Activated naive CD4-positive, alpha-beta T cell treated with anti-CD3 and anti-CD28 coated beads, Interleukin-2, amount 10 ng/mL, durations not matched to agents 7 days and 5 days (primary cell): Measurements from ENCODE around the gene SPRTN.
"Not testable (repeated sequence)": the region's sequence is repeated elsewhere in the genome, so short reads cannot be mapped to it uniquely, and the experiment has no call there.

ENCODE experiments used
- CTCF ChIA-PET: fragments of 350-600 bp; sonication (Branson Sonifier 250); formaldehyde crosslinking; loops from one replicate; lab custom pipeline; 2021; ENCODE audit warnings: antibody characterized with exemption; lab: Charles Lee
- DNase-seq: peaks from one replicate; pipeline ENCODE4 v3.0.0-alpha.2; 2020
- H3K27ac Mint-ChIP-seq: one replicate; pipeline ENCODE4 v1.8.0; 2021; ENCODE audit warnings: mild to moderate bottlenecking, moderate library complexity, mixed read lengths
- H3K27me3 Mint-ChIP-seq: one replicate; pipeline ENCODE4 v1.8.0; 2021; ENCODE audit warnings: mild to moderate bottlenecking, mixed read lengths
- H3K36me3 Mint-ChIP-seq: one replicate; pipeline ENCODE4 v1.8.0; 2021; ENCODE audit warnings: mixed read lengths
- H3K4me1 Mint-ChIP-seq: one replicate; pipeline ENCODE4 v1.8.0; 2021; ENCODE audit warnings: mixed read lengths
- H3K4me3 Mint-ChIP-seq: one replicate; pipeline ENCODE4 v1.8.0; 2021; ENCODE audit warnings: mild to moderate bottlenecking, moderate library complexity, mixed read lengths
- H3K9me3 Mint-ChIP-seq: one replicate; pipeline ENCODE4 v1.8.0; 2021; ENCODE audit warnings: mixed read lengths

SPRTN gene

DNA sequence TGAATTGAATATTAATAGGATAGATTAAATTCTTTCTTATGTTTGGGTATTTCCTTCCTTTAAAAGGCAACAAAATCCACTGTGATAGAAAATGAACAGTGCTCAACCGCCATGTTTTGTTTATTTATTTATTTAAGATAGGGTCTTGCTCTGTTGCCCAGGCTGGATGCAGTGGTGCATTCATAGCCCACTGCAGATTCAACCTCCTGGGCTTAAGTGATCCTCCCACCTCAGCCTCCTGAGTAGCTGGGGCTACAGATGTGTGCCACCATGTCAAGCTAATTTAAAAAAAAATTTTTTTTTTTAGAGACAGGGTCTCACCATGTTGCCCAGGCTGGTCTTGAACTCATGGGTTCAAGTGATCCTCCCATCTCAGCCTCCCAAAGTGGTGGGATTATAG, 10.8 kb downstream of the SPRTN start:
- H3K36me3 Mint-ChIP-seq: peaks cover 33% of the 10 kb centered on the region
- DNase-seq, H3K9me3 Mint-ChIP-seq, H3K4me1 Mint-ChIP-seq, H3K27me3 Mint-ChIP-seq, H3K4me3 Mint-ChIP-seq, H3K27ac Mint-ChIP-seq: not testable (repeated sequence)
- CTCF ChIA-PET: interaction anchor here (0.6 to 1.1 kb wide), 4 partner anchors 9 to 255 kb away, joined by 3 to 5 read pairs (median 4); no protein-coding TSS in a partner anchor

GRCh38 chr1:231351816-231352215, 13.7 kb downstream of the SPRTN start:
- CTCF ChIA-PET: interaction anchor here (0.6 kb wide), 1 partner anchor 1715 kb away, joined by 5 read pairs; no protein-coding TSS in a partner anchor
- H3K27me3 Mint-ChIP-seq: no peaks in the 10 kb centered on the region

GRCh38 chr1:231353086-231353485, 15.0 kb downstream of the SPRTN start:
- Mint-ChIP-seq H3K27ac (no peak overlapping the region), H3K9me3 (no peaks in the 10 kb centered on the region), H3K4me1 (peaks cover 6% of the 10 kb centered on the region), H3K4me3 (no peak overlapping the region), H3K36me3 (peaks cover 31% of the 10 kb centered on the region), H3K27me3 (no peaks in the 10 kb centered on the region)
- CTCF ChIA-PET: no interaction called here
- DNase-seq: no peak

More at GRCh38 chr1:231351816-231352215, 13.7 kb downstream of the SPRTN start:
- no peak overlapping the region for H3K4me3 Mint-ChIP-seq
- H3K36me3 Mint-ChIP-seq: peaks cover 36% of the 10 kb centered on the region
- no peak for DNase-seq
- no peaks in the 10 kb centered on the region for H3K9me3 Mint-ChIP-seq
- no peak overlapping the region for H3K27ac Mint-ChIP-seq
- no peaks in the 10 kb centered on the region for H3K4me1 Mint-ChIP-seq

DNA sequence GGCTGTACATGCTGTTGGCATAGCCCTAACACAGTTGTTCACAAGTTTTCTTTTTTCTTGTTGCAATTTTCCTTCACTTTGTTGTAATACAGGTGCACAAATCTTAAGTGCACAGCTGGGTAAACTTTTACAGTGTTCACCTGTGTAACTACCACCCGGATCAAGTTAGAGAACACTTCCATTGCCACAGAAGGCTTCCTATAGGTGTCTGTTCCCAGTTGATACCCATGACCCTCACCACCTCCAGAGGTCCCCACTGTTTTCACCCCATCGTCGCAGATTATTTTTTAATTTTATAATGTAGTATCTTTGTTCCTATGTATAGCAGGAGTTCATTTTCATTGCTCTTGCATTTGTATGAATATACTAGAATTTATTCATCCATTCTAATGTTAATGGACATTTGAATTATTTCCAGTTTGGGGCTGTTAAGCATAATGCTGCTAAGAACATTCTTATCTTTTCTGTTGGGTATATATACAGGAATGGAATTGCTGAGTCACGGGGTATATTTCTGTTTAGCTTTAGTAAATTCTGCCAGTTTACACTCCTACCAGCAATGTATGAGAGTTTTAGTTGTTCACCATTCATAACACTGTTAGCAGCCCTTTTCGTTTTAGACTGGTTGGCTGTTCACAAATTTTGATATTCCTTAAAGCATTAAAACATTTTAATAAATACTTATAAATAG, 16.4 kb downstream of the SPRTN start:
- Mint-ChIP-seq H3K27me3 (no peaks in the 10 kb centered on the region), H3K27ac (no peak overlapping the region), H3K36me3 (peaks cover 33% of the 10 kb centered on the region), H3K9me3 (no peaks in the 10 kb centered on the region), H3K4me1 (peaks cover 7% of the 10 kb centered on the region), H3K4me3 (no peak overlapping the region)
- no peak for DNase-seq
- CTCF ChIA-PET: interaction anchor here (1.1 to 1.4 kb wide), 2 partner anchors 236 to 248 kb away, joined by 3 to 5 read pairs; no protein-coding TSS in a partner anchor

DNA sequence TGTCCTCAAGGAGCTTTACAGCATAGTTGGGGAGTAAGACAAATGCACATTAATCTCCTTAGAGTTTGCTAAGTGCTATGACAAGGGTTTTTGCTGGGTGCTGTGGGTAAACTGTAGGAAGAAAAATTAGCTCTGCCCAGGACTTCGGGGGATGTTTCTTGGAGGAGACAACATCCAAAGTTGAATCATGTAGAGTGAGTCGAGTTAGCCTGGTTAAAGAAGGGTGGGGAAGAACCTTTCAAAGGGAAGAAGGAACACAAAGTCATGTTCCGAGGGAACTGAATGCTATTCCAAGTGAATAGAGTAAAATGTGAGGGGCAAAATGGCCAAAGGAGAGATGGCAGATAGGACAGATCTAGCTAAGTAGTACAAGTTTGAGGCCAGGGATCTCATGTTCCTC, 17.1 kb downstream of the SPRTN start:
- Mint-ChIP-seq H3K36me3 (peaks cover 32% of the 10 kb centered on the region), H3K4me1 (peaks cover 7% of the 10 kb centered on the region), H3K27ac (no peak overlapping the region), H3K9me3 (no peaks in the 10 kb centered on the region), H3K27me3 (no peaks in the 10 kb centered on the region), H3K4me3 (no peak overlapping the region)
- CTCF ChIA-PET: interaction anchor here (1.1 to 1.4 kb wide), 2 partner anchors 235 to 247 kb away, joined by 3 to 5 read pairs; no protein-coding TSS in a partner anchor
- DNase-seq: no peak

DNA sequence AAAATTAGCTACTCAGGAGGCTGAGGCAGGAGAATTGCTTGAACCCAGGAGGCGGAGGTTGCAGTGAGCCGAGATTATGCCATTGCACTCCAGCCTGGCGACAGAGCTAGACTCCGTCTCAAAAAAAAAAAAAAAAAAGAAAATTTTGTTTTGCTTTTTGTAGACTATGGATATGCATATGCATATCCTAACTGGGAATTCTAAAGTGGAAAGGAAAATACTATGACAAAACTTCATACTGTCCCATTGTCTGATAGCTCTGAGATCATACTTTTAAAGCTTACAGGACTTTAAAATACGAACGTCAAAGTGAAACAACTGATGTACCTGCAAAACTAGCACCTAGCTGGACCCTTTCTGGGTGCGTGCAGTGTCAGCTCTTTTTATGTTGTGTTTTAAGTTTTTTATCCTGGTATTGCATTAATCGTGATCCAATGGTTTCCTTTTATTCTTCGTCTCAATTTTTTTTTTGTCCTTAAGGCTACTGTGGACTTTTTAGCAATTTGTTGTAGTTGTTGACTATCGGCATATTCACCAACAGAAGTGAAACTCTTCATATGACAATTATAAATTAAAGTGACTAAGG, 19.2 kb downstream of the SPRTN start:
- no peak overlapping the region for H3K27ac Mint-ChIP-seq
- H3K4me3 Mint-ChIP-seq: no peak overlapping the region
- H3K4me1 Mint-ChIP-seq: peaks cover 7% of the 10 kb centered on the region
- H3K27me3 Mint-ChIP-seq: no peaks in the 10 kb centered on the region
- no peak for DNase-seq
- CTCF ChIA-PET: interaction anchor here (0.6 to 2.5 kb wide), 21 partner anchors 8 to 1719 kb away, joined by 3 to 9 read pairs (median 4); partner anchors contain the start of genes EXOC8 and SPRTN
- H3K36me3 Mint-ChIP-seq: peaks cover 37% of the 10 kb centered on the region
- no peaks in the 10 kb centered on the region for H3K9me3 Mint-ChIP-seq

DNA sequence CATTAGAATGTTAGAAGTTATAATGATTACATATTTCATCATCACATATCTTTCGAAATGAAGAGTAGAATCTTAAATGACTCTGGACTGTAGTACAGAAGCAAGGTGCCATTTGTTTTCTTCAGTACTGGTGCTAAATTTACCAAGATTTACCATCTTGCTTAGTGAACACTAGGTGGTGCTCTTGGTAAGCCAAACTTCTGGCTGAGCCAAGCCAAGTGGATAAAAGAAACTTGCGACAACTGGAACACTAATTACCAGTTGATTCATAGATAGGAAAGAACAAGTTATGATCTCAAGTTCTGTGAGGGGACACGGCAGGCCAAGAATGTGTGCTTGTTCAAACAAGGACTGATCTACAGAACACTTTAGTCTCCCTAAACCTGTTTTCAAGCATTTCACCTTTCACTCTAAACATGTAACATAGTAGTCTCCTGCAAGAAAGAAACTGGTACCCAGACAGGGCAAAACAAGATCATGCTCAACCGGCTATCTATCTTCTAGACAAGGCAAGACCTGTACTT, 19.8 kb downstream of the SPRTN start:
- Mint-ChIP-seq H3K4me3 (no peak overlapping the region), H3K4me1 (peaks cover 7% of the 10 kb centered on the region), H3K27me3 (no peaks in the 10 kb centered on the region), H3K36me3 (peaks cover 34% of the 10 kb centered on the region), H3K9me3 (no peaks in the 10 kb centered on the region), H3K27ac (peak overlapping the region; percentile 12)
- peak; percentile 54 for DNase-seq
- CTCF ChIA-PET: interaction anchor here (0.6 to 2.5 kb wide), 18 partner anchors 9 to 248 kb away, joined by 3 to 9 read pairs (median 5); no protein-coding TSS in a partner anchor

- Mint-ChIP-seq H3K27me3 (no peaks in the 10 kb centered on the region), H3K4me1 (peaks cover 7% of the 10 kb centered on the region), H3K36me3 (peaks cover 32% of the 10 kb centered on the region), H3K4me3 (no peak overlapping the region), H3K9me3 (no peaks in the 10 kb centered on the region), H3K27ac (peak overlapping the region; percentile 34)
- CTCF ChIA-PET: interaction anchor here (0.8 to 2.5 kb wide), 5 partner anchors 26 to 244 kb away, joined by 3 to 8 read pairs (median 3); no protein-coding TSS in a partner anchor
- no peak for DNase-seq
These were observed 21.0 kb downstream of the SPRTN start for GRCh38 chr1:231359113-231359512.

DNA sequence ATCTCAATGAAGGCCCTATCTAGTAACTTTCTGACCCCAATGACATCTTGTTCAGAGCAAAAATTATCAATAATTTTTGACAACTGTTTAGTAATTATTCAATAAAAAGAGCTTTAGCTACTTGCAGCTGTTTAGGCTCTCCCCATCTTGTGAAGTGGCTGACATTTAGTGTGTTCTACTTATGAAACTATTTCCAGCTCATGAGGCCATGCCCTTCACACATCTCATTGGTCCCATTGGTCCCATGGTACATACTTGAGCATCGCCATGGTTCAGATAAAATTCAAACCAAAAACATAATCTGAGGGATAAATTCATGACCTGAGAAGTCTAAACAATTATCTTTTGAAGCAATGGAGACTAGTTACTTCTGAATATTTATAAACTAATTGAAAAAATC, 24.2 kb downstream of the SPRTN start:
- DNase-seq: no peak
- peaks cover 7% of the 10 kb centered on the region for H3K4me1 Mint-ChIP-seq
- H3K4me3 Mint-ChIP-seq: no peak overlapping the region
- H3K27ac Mint-ChIP-seq: no peak overlapping the region
- CTCF ChIA-PET: interaction anchor here (0.9 to 2.2 kb wide), 5 partner anchors 15 to 241 kb away, joined by 3 to 9 read pairs (median 4); no protein-coding TSS in a partner anchor
- no peaks in the 10 kb centered on the region for H3K27me3 Mint-ChIP-seq
- H3K9me3 Mint-ChIP-seq: no peaks in the 10 kb centered on the region
- peaks cover 46% of the 10 kb centered on the region for H3K36me3 Mint-ChIP-seq

GRCh38 chr1:231363624-231364023, 25.5 kb downstream of the SPRTN start:
- no peak overlapping the region for H3K4me3 Mint-ChIP-seq
- no peaks in the 10 kb centered on the region for H3K27me3 Mint-ChIP-seq
- H3K9me3 Mint-ChIP-seq: no peaks in the 10 kb centered on the region
- no peak overlapping the region for H3K27ac Mint-ChIP-seq
- CTCF ChIA-PET: interaction anchor here (1.1 to 2.2 kb wide), 5 partner anchors 11 to 240 kb away, joined by 3 to 9 read pairs (median 4); no protein-coding TSS in a partner anchor
- no peaks in the 10 kb centered on the region for H3K4me1 Mint-ChIP-seq
- DNase-seq: no peak
- peaks cover 50% of the 10 kb centered on the region for H3K36me3 Mint-ChIP-seq

DNA sequence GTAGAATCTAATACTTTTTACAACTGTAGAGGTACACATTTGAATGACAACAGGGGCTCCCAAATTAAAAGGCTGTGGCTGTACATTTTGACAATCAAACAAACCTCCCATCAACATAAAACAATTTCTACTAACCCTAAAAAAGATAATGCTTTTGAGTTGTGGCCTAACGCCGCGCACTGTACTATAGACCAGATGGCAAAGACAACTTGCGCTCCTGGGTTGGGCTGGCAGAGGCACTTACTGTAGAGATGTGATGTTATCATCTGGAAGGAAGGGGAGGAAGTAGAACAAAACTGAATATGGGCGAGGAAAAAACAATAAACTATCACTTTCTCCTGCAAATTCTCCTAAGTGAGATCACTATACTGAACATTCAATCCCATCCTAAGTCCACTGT, 26.1 kb downstream of the SPRTN start:
- Mint-ChIP-seq H3K36me3 (peaks cover 52% of the 10 kb centered on the region), H3K9me3 (no peaks in the 10 kb centered on the region), H3K27ac (peak overlapping the region; percentile 7), H3K4me1 (no peaks in the 10 kb centered on the region), H3K4me3 (no peak overlapping the region), H3K27me3 (no peaks in the 10 kb centered on the region)
- CTCF ChIA-PET: interaction anchor here (1.1 to 2.2 kb wide), 2 partner anchors 10 to 220 kb away, joined by 3 to 9 read pairs; no protein-coding TSS in a partner anchor
- DNase-seq: no peak

- Mint-ChIP-seq H3K27ac (no peak overlapping the region), H3K4me3 (no peak overlapping the region), H3K4me1 (no peaks in the 10 kb centered on the region), H3K36me3 (peaks cover 35% of the 10 kb centered on the region), H3K9me3 (no peaks in the 10 kb centered on the region), H3K27me3 (no peaks in the 10 kb centered on the region)
- CTCF ChIA-PET: no interaction called here
- DNase-seq: no peak
These were observed 31.2 kb downstream of the SPRTN start for GRCh38 chr1:231369282-231369681.

DNA sequence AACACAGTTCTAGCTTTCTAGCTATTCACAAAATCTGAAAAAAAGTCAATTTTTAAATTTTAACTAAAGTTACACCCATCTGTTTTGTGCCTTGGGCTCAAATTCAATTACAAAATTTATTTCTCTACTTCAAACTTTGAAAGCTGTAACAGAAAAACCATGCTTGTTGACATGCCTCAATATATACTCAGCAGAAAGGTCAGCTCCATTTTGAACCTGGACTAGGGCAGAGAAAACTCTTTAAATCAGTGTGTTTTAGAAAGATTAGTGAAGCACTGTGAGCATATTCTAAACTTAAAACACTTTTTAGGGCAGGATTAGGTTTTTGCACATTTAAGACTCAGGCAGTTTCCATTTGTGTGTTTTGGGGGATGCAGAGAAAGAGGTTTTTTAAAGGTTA, 34.4 kb downstream of the SPRTN start:
- no peaks in the 10 kb centered on the region for H3K27me3 Mint-ChIP-seq
- no peak overlapping the region for H3K27ac Mint-ChIP-seq
- CTCF ChIA-PET: no interaction called here
- DNase-seq: no peak
- no peak overlapping the region for H3K4me3 Mint-ChIP-seq
- H3K4me1 Mint-ChIP-seq: peaks cover 10% of the 10 kb centered on the region
- no peaks in the 10 kb centered on the region for H3K9me3 Mint-ChIP-seq
- H3K36me3 Mint-ChIP-seq: peaks cover 18% of the 10 kb centered on the region

DNA sequence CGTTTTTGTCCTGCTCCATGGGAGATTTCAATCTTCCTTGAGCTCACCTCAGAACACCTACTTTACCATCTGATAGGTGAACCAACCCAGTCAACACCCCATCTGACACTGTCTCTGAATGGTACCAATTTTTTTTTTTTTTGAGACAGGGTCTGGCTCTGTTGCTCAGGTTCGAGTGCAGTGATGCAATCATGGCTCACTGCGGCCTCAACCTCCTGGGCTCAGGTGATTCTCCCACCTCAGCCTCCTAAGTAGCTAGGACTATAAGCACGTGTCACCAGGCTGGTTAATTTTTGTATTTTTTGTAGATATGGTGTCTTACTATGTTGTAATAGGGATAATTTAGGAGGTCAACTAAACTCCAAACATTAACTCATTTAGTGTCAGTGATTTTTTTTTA, 36.3 kb downstream of the SPRTN start:
- Mint-ChIP-seq H3K4me3 (no peak overlapping the region), H3K27ac (no peak overlapping the region), H3K9me3 (no peaks in the 10 kb centered on the region), H3K27me3 (no peaks in the 10 kb centered on the region), H3K4me1 (peaks cover 19% of the 10 kb centered on the region), H3K36me3 (peaks cover 11% of the 10 kb centered on the region)
- DNase-seq: no peak
- CTCF ChIA-PET: interaction anchor here (0.6 to 1.3 kb wide), 3 partner anchors 10 to 216 kb away, joined by 3 to 5 read pairs (median 3); no protein-coding TSS in a partner anchor
